ENCODE measurements around the gene KLF6.

Gene KLF6

GRCh38 chr10:3740157-3740871 lies 44.7 kb downstream of the KLF6 start:
- in situ Hi-C loops (cut with HindIII; ENCODE audit: low sequenced_read_pairs), result loop anchor here (10.0 to 25.0 kb wide), 2 partner anchors 478 to 804 kb away; no protein-coding TSS in a partner anchor

DNA sequence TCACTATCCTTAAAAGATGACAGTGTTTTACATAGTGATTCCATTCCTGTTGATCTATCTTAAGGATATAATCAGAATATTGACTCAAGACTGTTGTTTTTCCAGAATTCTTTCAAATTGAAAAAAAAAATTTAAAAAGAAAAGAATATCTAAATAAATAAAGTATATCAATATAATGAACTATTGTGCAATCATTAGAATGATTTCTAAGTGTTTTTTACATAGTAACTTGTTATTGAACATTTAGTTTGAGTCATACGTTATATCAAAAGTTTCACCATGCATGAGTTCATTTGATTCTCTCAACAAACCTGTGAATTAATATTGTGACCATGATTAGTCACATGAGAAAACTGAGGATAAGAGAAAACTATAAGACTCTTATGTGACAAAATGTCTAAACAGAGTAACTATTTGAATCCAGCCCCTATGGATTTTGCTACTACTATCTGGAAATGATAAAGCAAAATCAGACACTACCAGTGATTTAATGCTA lies 46.1 kb downstream of the KLF6 start:
- in situ Hi-C loops (cut with HindIII; ENCODE audit: low sequenced_read_pairs), result loop anchor here (25.0 kb wide), 1 partner anchor 477 kb away; no protein-coding TSS in a partner anchor

DNA sequence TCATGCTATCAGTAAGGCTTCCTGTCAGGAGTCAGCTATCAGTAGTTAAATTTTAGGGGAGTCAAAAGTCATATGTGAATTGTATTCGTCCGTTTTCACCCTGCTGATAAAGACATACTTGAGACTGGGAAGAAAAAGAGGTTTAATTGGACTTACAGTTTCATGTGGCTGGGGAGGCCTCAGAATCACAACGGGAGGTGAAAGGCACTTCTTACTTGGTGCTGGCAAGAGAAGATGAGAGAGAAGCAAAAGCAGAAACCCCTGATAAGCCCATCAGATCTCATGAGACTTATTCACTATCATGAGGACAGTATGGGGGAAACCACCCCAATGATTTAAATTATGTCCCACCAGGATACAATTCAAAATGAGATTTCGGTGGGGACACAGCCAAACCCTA lies 47.1 kb downstream of the KLF6 start:
- in situ Hi-C loops (cut with HindIII; ENCODE audit: low sequenced_read_pairs), result loop anchor here (25.0 kb wide), 1 partner anchor 476 kb away; no protein-coding TSS in a partner anchor

- in situ Hi-C loops (cut with HindIII; ENCODE audit: low sequenced_read_pairs), result loop anchor here (25.0 kb wide), 1 partner anchor 473 kb away; no protein-coding TSS in a partner anchor
These were observed 49.8 kb downstream of the KLF6 start for GRCh38 chr10:3735175-3735574.

DNA sequence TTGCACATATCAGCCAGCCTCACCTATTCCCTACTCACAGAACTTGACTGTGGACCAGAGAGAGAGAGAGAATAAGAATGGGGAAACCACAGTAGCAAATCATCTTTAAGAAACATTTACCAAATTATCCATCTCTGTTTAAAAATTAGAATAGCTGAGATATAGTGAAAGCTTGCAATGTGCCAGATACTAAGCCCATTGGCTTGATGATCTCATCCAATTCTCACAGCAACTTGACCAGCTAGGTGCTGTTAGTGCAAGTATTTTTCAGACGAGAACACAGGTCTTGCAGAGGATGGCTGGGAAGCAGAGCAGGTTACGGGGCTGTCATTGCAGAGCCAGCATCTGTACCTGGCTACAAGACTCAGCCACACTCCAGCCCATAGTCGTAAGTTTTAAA lies 50.9 kb downstream of the KLF6 start:
- in situ Hi-C loops (cut with HindIII; ENCODE audit: low sequenced_read_pairs), result loop anchor here (25.0 kb wide), 1 partner anchor 472 kb away; no protein-coding TSS in a partner anchor

- in situ Hi-C loops (cut with HindIII; ENCODE audit: low sequenced_read_pairs), result loop anchor here (25.0 kb wide), 1 partner anchor 470 kb away; no protein-coding TSS in a partner anchor
These were observed 52.8 kb downstream of the KLF6 start for GRCh38 chr10:3732183-3732582.

- in situ Hi-C loops (cut with HindIII; ENCODE audit: low sequenced_read_pairs), result loop anchor here (25.0 kb wide), 1 partner anchor 467 kb away; no protein-coding TSS in a partner anchor
These were observed 55.5 kb downstream of the KLF6 start for GRCh38 chr10:3729397-3729976.

DNA sequence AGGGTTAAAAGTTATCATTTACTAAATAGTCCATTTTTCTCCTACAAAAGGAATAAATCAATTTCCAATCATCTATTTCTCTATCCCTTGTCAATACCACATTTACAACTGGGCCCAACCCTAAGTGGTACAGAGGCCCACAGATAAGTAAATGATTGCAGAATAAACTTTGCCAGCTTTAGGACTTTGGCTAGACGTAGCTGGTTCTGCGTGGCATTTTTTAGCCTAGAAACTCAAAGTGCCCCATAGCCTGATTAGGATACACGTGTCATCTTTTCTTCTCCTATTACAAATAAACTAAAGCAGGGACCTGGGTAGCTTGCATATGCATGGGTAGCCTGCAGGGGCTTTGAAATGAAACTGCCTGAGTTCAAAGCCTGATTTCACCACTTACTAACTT lies 56.4 kb downstream of the KLF6 start:
- in situ Hi-C loops (cut with HindIII; ENCODE audit: low sequenced_read_pairs), result loop anchor here (25.0 kb wide), 1 partner anchor 466 kb away; no protein-coding TSS in a partner anchor

DNA sequence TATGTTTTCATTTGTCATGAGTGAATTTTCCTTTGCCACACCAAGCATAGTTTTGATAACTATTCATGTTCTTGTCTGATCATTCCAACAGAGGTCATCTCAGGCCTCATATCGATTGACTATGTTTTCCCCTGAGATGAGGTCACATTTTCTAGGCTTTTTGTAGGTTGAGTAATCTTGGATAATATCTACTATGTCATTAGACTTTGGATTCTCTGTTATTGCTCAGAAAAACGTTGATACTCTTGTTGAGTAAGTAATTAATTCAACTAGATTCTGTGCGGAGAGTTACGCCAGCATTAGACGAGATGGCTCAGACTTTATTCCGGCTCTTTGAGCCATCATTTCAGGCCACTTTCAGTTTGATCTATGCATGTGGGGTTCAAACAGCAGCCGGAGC lies 57.7 kb downstream of the KLF6 start:
- in situ Hi-C loops (cut with HindIII; ENCODE audit: low sequenced_read_pairs), result loop anchor here (25.0 kb wide), 1 partner anchor 465 kb away; no protein-coding TSS in a partner anchor

Measured in endothelial cell of hepatic sinusoid (primary cell).